Kidney (tissue), 14 donors: Measurements from ENCODE around the gene NKX3-2. TPM values are rescaled to one million over a fixed set of nuclear protein-coding genes. Genes with fewer than 3 reads are reported as not detected.

ENCODE experiments used
- DNase-seq, 5 donors: peaks; one replicate each; pipeline ENCODE4 v3.0.0-alpha.2; 2013 to 2020
- FAIRE-seq: peaks from 2 replicates; lab custom pipeline; 2012; peaks lifted over from hg19 to GRCh38; lab: Jason Lieb, UNC
- H3K27ac ChIP-seq, 2 donors: one replicate each; pipeline ENCODE4 v1.7.0; 2013; ENCODE audit warnings: low read depth in 2 of 2, low read length in 2 of 2, inconsistent platforms in 1 of 2
- H3K27me3 ChIP-seq: one replicate; pipeline ENCODE4 v1.7.1; 2013; ENCODE audit warnings: low read length, inconsistent platforms; ENCODE audit not compliant: control insufficient read depth, insufficient read depth
- H3K36me3 ChIP-seq, 3 donors: one replicate each; pipeline versions ENCODE4 v1.7.0 to v1.7.1; 2013; ENCODE audit warnings: low read length in 3 of 3, control low read depth in 1 of 3, inconsistent platforms in 1 of 3; ENCODE audit not compliant: insufficient read depth in 3 of 3, control insufficient read depth in 2 of 3
- H3K4me1 ChIP-seq, 3 donors: one replicate each; pipeline versions ENCODE4 v1.7.0 to v1.7.1; 2013; ENCODE audit warnings: low read length in 3 of 3, inconsistent platforms in 1 of 3, low read depth in 1 of 3; ENCODE audit not compliant: control insufficient read depth in 2 of 3, insufficient read depth in 2 of 3
- H3K4me3 ChIP-seq, 3 donors: one replicate each; pipeline versions ENCODE4 v1.7.0 to v1.8.1; 2013; ENCODE audit warnings: low read length in 3 of 3, control low read depth in 1 of 3, inconsistent platforms in 1 of 3
- H3K9ac ChIP-seq, 3 donors: one replicate each; pipeline versions ENCODE4 v1.7.0 to v1.7.1; 2013; ENCODE audit warnings: low read length in 3 of 3, control low read depth in 1 of 3, inconsistent platforms in 1 of 3
- H3K9me3 ChIP-seq, 3 donors: one replicate each; pipeline versions ENCODE4 v1.7.0 to v1.7.1; 2013; ENCODE audit warnings: low read length in 3 of 3, control low read depth in 1 of 3, inconsistent platforms in 1 of 3; ENCODE audit not compliant: control insufficient read depth in 2 of 3, insufficient read depth in 1 of 3
- intact Hi-C: fragments of 100-400 bp; cut with DNase I; formaldehyde crosslinking; loops from one replicate; pipeline ENCODE4 v1.11.1; 2022
- polyA plus RNA-seq: library from polyadenylated mRNA; stranded (reverse); fragments of 350-450 nt; fragmentation: Illumina TruSeq; extraction: RNeasy Lipid Tissue Mini Kit (QIAGEN cat#74804); gene quantifications from one replicate; pipeline ENCODE4 v1.2.3, GENCODE V29; 2014; ENCODE audit warnings: low read depth, low replicate concordance; ENCODE audit not compliant: insufficient read depth
- total RNA-seq: library from RNA; stranded (reverse); fragmentation: NEBNext Ultra II Directional; extraction: Animal tissue kit (Norgen Biotek cat#: 25700); gene quantifications from one replicate; pipeline ENCODE4 v1.2.1, GENCODE V29; 2021
- TF ChIP-seq, protein P1 (sequence below): IDR thresholded peaks from 3 replicates; pipeline ENCODE4 v1.5.1; 2012; ENCODE audit warnings: mild to moderate bottlenecking, moderate library complexity, borderline replicate concordance; ENCODE audit not compliant: insufficient read depth; ENCODE audit errors: extremely low read depth
- donor health status: control.
- donor health status: control.
- donor health status: control.
- donor health status: control.
- donor health status: control.
- donor health status: DM: yes; HTN: yes; CAD: no.
- donor health status: Normal renal cell carcinoma (clear cell type).

NKX3-2 gene
- total and polyA plus RNA-seq, 2 donors from 2014 or later = 0.17 TPM; not detected in 1

DNA sequence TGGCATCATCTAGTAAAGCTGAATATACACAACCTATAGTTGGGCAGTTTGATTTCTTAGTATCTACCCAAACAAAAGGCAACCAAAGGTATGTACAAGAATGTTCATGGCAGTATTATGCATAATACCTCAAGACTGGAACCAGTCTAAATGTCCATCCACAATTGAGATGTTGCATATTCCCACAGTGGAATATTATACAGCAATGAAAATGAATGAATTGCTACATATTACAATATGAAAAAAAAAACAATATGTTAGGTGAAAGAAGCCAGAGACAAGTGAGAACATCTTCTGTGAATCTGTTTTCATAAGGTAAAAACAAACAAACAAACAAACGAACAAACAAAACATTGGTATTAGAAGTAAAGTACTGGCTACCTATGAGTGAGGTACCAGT lies 48.6 kb downstream of the NKX3-2 start:
- Histone ChIP-seq H3K36me3 (no peaks in the 10 kb centered on the region), H3K9ac (no peak overlapping the region), H3K4me3 (no peak overlapping the region), H3K27ac (no peak overlapping the region), H3K9me3 (no peaks in the 10 kb centered on the region), H3K27me3 (no peaks in the 10 kb centered on the region), H3K4me1 (no peaks in the 10 kb centered on the region)
- FAIRE-seq = no peak
- DNase-seq = no peak
- intact Hi-C loops = no loop called here
- TF ChIP-seq, protein P1, sequence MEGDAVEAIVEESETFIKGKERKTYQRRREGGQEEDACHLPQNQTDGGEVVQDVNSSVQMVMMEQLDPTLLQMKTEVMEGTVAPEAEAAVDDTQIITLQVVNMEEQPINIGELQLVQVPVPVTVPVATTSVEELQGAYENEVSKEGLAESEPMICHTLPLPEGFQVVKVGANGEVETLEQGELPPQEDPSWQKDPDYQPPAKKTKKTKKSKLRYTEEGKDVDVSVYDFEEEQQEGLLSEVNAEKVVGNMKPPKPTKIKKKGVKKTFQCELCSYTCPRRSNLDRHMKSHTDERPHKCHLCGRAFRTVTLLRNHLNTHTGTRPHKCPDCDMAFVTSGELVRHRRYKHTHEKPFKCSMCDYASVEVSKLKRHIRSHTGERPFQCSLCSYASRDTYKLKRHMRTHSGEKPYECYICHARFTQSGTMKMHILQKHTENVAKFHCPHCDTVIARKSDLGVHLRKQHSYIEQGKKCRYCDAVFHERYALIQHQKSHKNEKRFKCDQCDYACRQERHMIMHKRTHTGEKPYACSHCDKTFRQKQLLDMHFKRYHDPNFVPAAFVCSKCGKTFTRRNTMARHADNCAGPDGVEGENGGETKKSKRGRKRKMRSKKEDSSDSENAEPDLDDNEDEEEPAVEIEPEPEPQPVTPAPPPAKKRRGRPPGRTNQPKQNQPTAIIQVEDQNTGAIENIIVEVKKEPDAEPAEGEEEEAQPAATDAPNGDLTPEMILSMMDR = no peak

DNA sequence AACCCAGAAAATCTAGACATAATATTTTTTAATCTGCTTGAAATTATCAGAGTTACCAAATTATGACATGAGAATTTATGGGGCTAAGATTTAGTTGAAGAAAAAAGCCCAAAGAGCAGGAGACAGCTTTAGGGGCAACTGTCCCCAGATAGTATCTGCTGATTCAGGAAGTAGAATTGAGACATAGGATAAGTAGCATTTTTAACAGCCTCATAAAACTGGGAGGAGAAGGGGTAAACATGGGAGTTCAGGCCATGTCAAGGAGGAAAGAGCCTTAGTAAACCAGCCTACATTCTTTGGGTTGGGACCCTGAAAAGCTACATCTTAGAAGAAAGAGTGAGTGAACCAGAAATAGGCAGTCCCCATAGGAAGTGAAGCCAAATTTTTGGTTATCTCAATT lies 50.5 kb downstream of the NKX3-2 start:
- Histone ChIP-seq H3K9ac (no peak overlapping the region), H3K36me3 (no peaks in the 10 kb centered on the region), H3K27me3 (no peaks in the 10 kb centered on the region), H3K9me3 (no peaks in the 10 kb centered on the region), H3K4me3 (no peak overlapping the region), H3K4me1 (no peaks in the 10 kb centered on the region), H3K27ac (no peak overlapping the region)
- TF ChIP-seq, protein P1 = no peak
- DNase-seq (no peak), FAIRE-seq (no peak)
- intact Hi-C loops = no loop called here

DNA sequence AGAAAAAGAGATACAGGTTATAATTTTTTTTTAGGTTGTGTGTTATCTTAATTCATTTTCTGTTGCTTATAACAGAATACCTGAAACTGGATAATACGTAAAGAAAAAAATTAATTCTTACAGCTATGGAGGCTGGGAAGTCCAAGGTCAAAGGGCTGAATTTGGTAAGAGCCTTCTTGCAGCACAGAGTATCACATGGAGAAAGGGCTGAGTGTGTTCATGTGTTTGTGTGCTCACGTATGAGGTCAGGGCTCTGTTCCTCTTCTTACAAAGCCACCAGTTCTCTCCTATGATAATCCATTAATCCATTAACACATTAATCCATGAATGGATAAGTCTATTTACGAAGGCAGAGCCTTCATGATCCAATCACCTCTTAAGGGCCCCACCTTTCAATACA lies 51.6 kb downstream of the NKX3-2 start:
- no peak for FAIRE-seq
- intact Hi-C loops = no loop called here
- TF ChIP-seq, protein P1 = no peak

More for the DNA sequence above, 51.6 kb downstream of the NKX3-2 start:
- no peaks in the 10 kb centered on the region for H3K27me3 ChIP-seq
- no peak overlapping the region for H3K4me3 ChIP-seq
- no peaks in the 10 kb centered on the region for H3K36me3 ChIP-seq
- no peaks in the 10 kb centered on the region for H3K4me1 ChIP-seq
- DNase-seq = no peak
- H3K9me3 ChIP-seq = no peaks in the 10 kb centered on the region
- no peak overlapping the region for H3K9ac ChIP-seq
- no peak overlapping the region for H3K27ac ChIP-seq

Other genes starting within 250 kb of the NKX3-2 start
- gene RAB28, start 60.2 kb downstream of the NKX3-2 start, total RNA-seq = 16.2 TPM
- 19.1 TPM for gene RAB28, start 60.2 kb downstream of the NKX3-2 start, polyA plus RNA-seq
- 45.6 TPM for gene BOD1L1, start 83.2 kb upstream of the NKX3-2 start, total RNA-seq
- gene BOD1L1, start 83.2 kb upstream of the NKX3-2 start, polyA plus RNA-seq = 9.0 TPM